Measurements from ENCODE around the gene PTGER3. TPM values are rescaled to one million over a fixed set of nuclear protein-coding genes. Genes with fewer than 3 reads are reported as not detected.

Gene PTGER3
- polyA plus RNA-seq, 1 donor (not counting 4 experiments of a cell fraction or from before 2014, with no cell fraction given): 0.04 TPM

DNA sequence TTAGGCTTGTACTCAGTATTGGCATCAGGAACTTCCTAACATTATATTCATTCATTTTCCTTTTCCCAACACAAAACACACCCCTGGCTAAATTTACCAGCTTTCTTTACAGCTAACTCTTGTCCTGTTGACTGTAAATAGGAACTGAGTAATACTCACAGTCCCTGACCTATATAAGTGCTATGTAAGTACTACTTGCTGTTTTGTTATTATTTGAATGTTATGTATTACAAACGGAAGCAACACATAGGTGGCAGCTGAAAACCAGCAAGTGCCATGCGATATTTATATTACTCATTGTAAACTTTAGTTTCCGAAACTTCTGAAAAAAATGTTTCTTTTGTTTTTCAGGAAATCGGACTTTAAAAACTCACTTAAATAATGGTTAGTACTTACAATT, 21.5 kb downstream of the PTGER3 start:
- FAIRE-seq: no peak

GRCh38 chr1:71023515-71023914, 24.1 kb downstream of the PTGER3 start:
- TF ChIP-seq CTCF (optimal IDR thresholded peaks at IDR 0.05 in 1 of 3, IDR thresholded peaks at IDR 0.05 in 1 of 3, conservative IDR thresholded peaks at IDR 0.05 in 1 of 3; ENCODE audit: extremely low read depth in 1 of 3, insufficient read depth in 2 of 3, low read length in 3 of 3): no peak
- no peak for TF ChIP-seq EZH2 (IDR thresholded peaks at IDR 0.05; ENCODE audit: low read length)
- Histone ChIP-seq H3K27ac (ENCODE audit: control insufficient read depth, insufficient read depth, low read length) (no peak overlapping the region), H3K79me2 (ENCODE audit: control insufficient read depth, insufficient read depth, low read length) (no peaks in the 10 kb centered on the region), H3K9me1 (ENCODE audit: control insufficient read depth, extremely low read depth, insufficient read depth, low read length) (no peaks in the 10 kb centered on the region), H3K36me3 (ENCODE audit: control insufficient read depth in 2 of 2, extremely low read depth in 1 of 2, insufficient read depth in 2 of 2, low read length in 2 of 2) (no peaks in the 10 kb centered on the region), H3K9ac (ENCODE audit: control insufficient read depth, extremely low read depth, insufficient read depth, low read length) (no peak overlapping the region), H3K4me3 (ENCODE audit: control insufficient read depth in 2 of 3, extremely low read depth in 1 of 3, insufficient read depth in 2 of 3, low read depth in 1 of 3, low read length in 3 of 3) (no peak overlapping the region), H3K4me1 (ENCODE audit: control insufficient read depth, extremely low read depth, insufficient read depth, low read length) (no peaks in the 10 kb centered on the region), H3K4me2 (ENCODE audit: control insufficient read depth, extremely low read depth, insufficient read depth, low read depth, low read length) (no peak overlapping the region), H3K9me3 (ENCODE audit: control insufficient read depth, low read depth, low read length) (no peaks in the 10 kb centered on the region), H2AFZ (ENCODE audit: control insufficient read depth, low read length) (no peak overlapping the region), H3K27me3 (ENCODE audit: control insufficient read depth, extremely low read depth, insufficient read depth, low read length) (peaks cover 2% of the 10 kb centered on the region), H4K20me1 (ENCODE audit: control insufficient read depth, extremely low read depth, insufficient read depth, low read length) (no peaks in the 10 kb centered on the region)
- FAIRE-seq (no peak), DNase-seq (ENCODE audit: low read depth, low spot score) (no peak)
- dilution Hi-C loops (cut with MboI; ENCODE audit: extremely low pct_ligation_motif_present, low sequenced_read_pairs): no loop called here

More for the DNA sequence above, 21.5 kb downstream of the PTGER3 start:
- dilution Hi-C loops (cut with MboI; ENCODE audit: extremely low pct_ligation_motif_present, low sequenced_read_pairs): no loop called here
- H2AFZ ChIP-seq (ENCODE audit: control insufficient read depth, low read length): no peak overlapping the region
- no peaks in the 10 kb centered on the region for H3K79me2 ChIP-seq (ENCODE audit: control insufficient read depth, insufficient read depth, low read length)
- H3K4me3 ChIP-seq (ENCODE audit: control insufficient read depth in 2 of 3, extremely low read depth in 1 of 3, insufficient read depth in 2 of 3, low read depth in 1 of 3, low read length in 3 of 3): no peak overlapping the region
- H3K27me3 ChIP-seq (ENCODE audit: control insufficient read depth, extremely low read depth, insufficient read depth, low read length): peaks cover 2% of the 10 kb centered on the region
- H3K9me1 ChIP-seq (ENCODE audit: control insufficient read depth, extremely low read depth, insufficient read depth, low read length): no peaks in the 10 kb centered on the region
- no peak overlapping the region for H3K27ac ChIP-seq (ENCODE audit: control insufficient read depth, insufficient read depth, low read length)
- H3K36me3 ChIP-seq (ENCODE audit: control insufficient read depth in 2 of 2, extremely low read depth in 1 of 2, insufficient read depth in 2 of 2, low read length in 2 of 2): no peaks in the 10 kb centered on the region
- H4K20me1 ChIP-seq (ENCODE audit: control insufficient read depth, extremely low read depth, insufficient read depth, low read length): no peaks in the 10 kb centered on the region
- H3K9ac ChIP-seq (ENCODE audit: control insufficient read depth, extremely low read depth, insufficient read depth, low read length): no peak overlapping the region
- no peak for DNase-seq (ENCODE audit: low read depth, low spot score)
- no peak overlapping the region for H3K4me2 ChIP-seq (ENCODE audit: control insufficient read depth, extremely low read depth, insufficient read depth, low read depth, low read length)
- TF ChIP-seq CTCF (optimal IDR thresholded peaks at IDR 0.05 in 1 of 3, IDR thresholded peaks at IDR 0.05 in 1 of 3, conservative IDR thresholded peaks at IDR 0.05 in 1 of 3; ENCODE audit: extremely low read depth in 1 of 3, insufficient read depth in 2 of 3, low read length in 3 of 3): no peak
- TF ChIP-seq EZH2 (IDR thresholded peaks at IDR 0.05; ENCODE audit: low read length): no peak
- no peaks in the 10 kb centered on the region for H3K4me1 ChIP-seq (ENCODE audit: control insufficient read depth, extremely low read depth, insufficient read depth, low read length)
- H3K9me3 ChIP-seq (ENCODE audit: control insufficient read depth, low read depth, low read length): no peaks in the 10 kb centered on the region
